ENCODE results near the gene MEIS2. TPM values are rescaled to one million over a fixed set of nuclear protein-coding genes. Genes with fewer than 3 reads are reported as not detected.

MEIS2 gene
- total and polyA plus RNA-seq, 2 experiments from 2014 or later = 0.27 TPM; not detected in 1

DNA sequence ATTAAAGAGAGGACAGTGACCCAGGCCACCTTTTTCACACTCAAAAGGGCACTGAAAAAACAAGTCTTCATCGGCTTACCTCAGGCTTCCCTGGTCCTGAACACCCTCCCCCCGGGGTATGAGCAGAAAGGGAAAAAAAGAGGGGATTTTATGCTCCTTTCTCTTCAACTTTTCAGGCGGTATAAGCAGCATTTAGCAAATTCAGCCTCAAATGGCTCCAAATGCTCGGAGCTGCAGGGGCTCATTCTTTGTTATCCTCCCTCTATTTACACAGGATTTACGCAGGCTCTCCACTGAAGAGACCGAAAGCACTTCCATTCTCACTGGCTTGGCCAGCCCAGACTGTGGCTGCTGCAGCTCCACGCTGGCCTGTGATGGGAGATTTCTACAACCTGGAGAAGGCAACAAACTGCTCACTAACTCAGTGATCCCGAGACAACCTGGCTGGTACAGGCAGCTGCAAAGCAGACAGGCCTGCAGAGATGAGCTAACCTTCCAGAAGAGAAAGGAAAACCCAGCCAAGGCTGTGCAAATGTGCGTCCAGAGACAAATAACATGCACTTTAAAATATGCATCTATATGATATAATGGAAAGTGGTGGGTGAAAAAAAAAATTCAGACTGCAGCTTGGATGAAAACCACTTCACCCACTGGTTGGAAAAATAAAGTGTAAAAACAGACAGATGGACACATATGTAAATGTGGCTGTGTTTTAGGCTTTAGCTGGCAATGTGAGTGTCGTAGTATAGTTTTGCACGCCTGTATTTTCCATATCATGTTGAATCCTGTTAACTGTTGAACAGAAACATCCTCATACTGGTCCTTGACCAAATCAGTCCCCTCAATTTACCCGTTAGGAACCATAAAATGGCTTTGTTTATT is 54.2 kb downstream of the MEIS2 start:
- no peaks in the 10 kb centered on the region for H3K27me3 ChIP-seq (ENCODE audit: insufficient read depth)
- H2AFZ ChIP-seq = peak overlapping the region; percentile 70
- Mint-ChIP-seq H3K4me3 (peak overlapping the region; percentile 70), H3K36me3 (ENCODE audit: low read depth) (no peaks in the 10 kb centered on the region), H3K27me3 (ENCODE audit: insufficient read depth, low read depth, poor library complexity) (peaks cover 7% of the 10 kb centered on the region), H3K9me3 (no peaks in the 10 kb centered on the region), H3K27ac (peak overlapping the region; percentile 97), H3K4me1 (peaks cover 37% of the 10 kb centered on the region)
- ATAC-seq = peak; percentile 96
- peaks cover 5% of the 10 kb centered on the region; the same call in 1 of the 2 replicates for H3F3A ChIP-seq (replicated peaks; ENCODE audit: low read depth)
- H3K36me3 ChIP-seq (ENCODE audit: insufficient read depth) = no peaks in the 10 kb centered on the region
- TF ChIP-seq ZNF331 (CRISPR knock-in tag; IDR thresholded peaks at IDR 0.05; ENCODE audit: low read depth) = no peak
- no peak for TF ChIP-seq EZH2 (IDR thresholded peaks at IDR 0.05; ENCODE audit: low read depth, unreplicated experiment)
- TF ChIP-seq, protein P1, sequence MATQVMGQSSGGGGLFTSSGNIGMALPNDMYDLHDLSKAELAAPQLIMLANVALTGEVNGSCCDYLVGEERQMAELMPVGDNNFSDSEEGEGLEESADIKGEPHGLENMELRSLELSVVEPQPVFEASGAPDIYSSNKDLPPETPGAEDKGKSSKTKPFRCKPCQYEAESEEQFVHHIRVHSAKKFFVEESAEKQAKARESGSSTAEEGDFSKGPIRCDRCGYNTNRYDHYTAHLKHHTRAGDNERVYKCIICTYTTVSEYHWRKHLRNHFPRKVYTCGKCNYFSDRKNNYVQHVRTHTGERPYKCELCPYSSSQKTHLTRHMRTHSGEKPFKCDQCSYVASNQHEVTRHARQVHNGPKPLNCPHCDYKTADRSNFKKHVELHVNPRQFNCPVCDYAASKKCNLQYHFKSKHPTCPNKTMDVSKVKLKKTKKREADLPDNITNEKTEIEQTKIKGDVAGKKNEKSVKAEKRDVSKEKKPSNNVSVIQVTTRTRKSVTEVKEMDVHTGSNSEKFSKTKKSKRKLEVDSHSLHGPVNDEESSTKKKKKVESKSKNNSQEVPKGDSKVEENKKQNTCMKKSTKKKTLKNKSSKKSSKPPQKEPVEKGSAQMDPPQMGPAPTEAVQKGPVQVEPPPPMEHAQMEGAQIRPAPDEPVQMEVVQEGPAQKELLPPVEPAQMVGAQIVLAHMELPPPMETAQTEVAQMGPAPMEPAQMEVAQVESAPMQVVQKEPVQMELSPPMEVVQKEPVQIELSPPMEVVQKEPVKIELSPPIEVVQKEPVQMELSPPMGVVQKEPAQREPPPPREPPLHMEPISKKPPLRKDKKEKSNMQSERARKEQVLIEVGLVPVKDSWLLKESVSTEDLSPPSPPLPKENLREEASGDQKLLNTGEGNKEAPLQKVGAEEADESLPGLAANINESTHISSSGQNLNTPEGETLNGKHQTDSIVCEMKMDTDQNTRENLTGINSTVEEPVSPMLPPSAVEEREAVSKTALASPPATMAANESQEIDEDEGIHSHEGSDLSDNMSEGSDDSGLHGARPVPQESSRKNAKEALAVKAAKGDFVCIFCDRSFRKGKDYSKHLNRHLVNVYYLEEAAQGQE (IDR thresholded peaks at IDR 0.05; ENCODE audit: unreplicated experiment) = no peak
- no peak for TF ChIP-seq EZH2phosphoT487 (IDR thresholded peaks at IDR 0.05; ENCODE audit: unreplicated experiment)
- H3K9me2 ChIP-seq (ENCODE audit: insufficient read depth) = no peaks in the 10 kb centered on the region
- H3K4me3 ChIP-seq = peak overlapping the region; percentile 50
- DNase-seq (ENCODE audit: low spot score) = peak; percentile 72
- no peaks in the 10 kb centered on the region for H3K79me2 ChIP-seq (replicated peaks; ENCODE audit: insufficient read depth)
- peak overlapping the region; percentile 83 for H3K27ac ChIP-seq (ENCODE audit: low read depth)
- H4K20me1 ChIP-seq (replicated peaks; ENCODE audit: insufficient read depth) = no peaks in the 10 kb centered on the region
- peaks cover 28% of the 10 kb centered on the region for H3K4me1 ChIP-seq (ENCODE audit: insufficient read depth)
- peak overlapping the region; percentile 80 for H3K4me2 ChIP-seq

DNA sequence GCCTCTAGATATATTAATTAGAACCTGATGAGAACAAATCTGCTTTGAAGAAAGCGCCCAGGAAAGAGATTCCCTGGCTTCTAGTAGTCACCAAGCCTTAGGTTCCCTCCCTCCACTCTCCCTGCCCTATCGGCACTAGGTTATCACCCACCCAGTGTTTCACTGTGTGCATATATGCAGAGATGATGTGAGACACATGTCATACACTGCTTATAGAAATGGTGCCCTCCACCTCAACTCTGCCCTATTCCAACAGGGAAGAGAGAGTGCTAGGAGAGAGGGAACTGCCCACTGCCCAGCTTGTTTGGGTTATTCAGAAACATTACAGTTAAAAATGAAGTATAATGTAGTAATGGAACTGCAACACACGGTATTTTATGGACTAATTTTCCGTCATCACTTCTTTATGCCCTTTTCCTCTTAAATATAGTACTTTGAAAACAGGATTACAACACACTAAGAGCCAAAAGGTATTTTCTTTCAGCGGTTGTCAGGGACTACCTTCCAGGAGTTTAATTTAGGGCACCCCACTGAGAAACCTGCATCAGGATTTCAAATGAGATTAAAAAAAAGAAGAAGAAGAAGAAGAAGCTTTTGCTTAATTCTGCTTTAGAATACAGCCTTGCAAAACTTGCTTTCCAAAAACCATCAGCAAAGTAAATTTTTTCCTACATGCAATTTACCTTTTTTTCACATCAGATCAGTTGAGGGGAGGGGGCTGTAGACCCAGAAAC is 55.3 kb downstream of the MEIS2 start:
- H3K9me2 ChIP-seq (ENCODE audit: insufficient read depth) = no peaks in the 10 kb centered on the region
- Mint-ChIP-seq H3K4me1 (peaks cover 37% of the 10 kb centered on the region), H3K9me3 (no peaks in the 10 kb centered on the region), H3K36me3 (ENCODE audit: low read depth) (no peaks in the 10 kb centered on the region), H3K27ac (peak overlapping the region; percentile 97), H3K27me3 (ENCODE audit: insufficient read depth, low read depth, poor library complexity) (peaks cover 7% of the 10 kb centered on the region), H3K4me3 (peak overlapping the region; percentile 70)
- peaks cover 5% of the 10 kb centered on the region; the same call in 1 of the 2 replicates for H3F3A ChIP-seq (replicated peaks; ENCODE audit: low read depth)
- H3K27ac ChIP-seq (ENCODE audit: low read depth) = peak overlapping the region; percentile 83; the same call in 1 of the 2 replicates
- H2AFZ ChIP-seq = peak overlapping the region; percentile 70
- ATAC-seq (peak; percentile 11), DNase-seq (ENCODE audit: low spot score) (peak; percentile 48)
- H4K20me1 ChIP-seq (replicated peaks; ENCODE audit: insufficient read depth) = no peaks in the 10 kb centered on the region
- no peaks in the 10 kb centered on the region for H3K79me2 ChIP-seq (replicated peaks; ENCODE audit: insufficient read depth)
- H3K4me2 ChIP-seq = peak overlapping the region; percentile 80
- H3K4me1 ChIP-seq (ENCODE audit: insufficient read depth) = peaks cover 28% of the 10 kb centered on the region
- H3K27me3 ChIP-seq (ENCODE audit: insufficient read depth) = no peaks in the 10 kb centered on the region
- H3K4me3 ChIP-seq = peak overlapping the region; percentile 50
- no peaks in the 10 kb centered on the region for H3K36me3 ChIP-seq (ENCODE audit: insufficient read depth)
- TF ChIP-seq, protein P2, sequence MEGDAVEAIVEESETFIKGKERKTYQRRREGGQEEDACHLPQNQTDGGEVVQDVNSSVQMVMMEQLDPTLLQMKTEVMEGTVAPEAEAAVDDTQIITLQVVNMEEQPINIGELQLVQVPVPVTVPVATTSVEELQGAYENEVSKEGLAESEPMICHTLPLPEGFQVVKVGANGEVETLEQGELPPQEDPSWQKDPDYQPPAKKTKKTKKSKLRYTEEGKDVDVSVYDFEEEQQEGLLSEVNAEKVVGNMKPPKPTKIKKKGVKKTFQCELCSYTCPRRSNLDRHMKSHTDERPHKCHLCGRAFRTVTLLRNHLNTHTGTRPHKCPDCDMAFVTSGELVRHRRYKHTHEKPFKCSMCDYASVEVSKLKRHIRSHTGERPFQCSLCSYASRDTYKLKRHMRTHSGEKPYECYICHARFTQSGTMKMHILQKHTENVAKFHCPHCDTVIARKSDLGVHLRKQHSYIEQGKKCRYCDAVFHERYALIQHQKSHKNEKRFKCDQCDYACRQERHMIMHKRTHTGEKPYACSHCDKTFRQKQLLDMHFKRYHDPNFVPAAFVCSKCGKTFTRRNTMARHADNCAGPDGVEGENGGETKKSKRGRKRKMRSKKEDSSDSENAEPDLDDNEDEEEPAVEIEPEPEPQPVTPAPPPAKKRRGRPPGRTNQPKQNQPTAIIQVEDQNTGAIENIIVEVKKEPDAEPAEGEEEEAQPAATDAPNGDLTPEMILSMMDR (conservative IDR thresholded peaks at IDR 0.05; ENCODE audit: low read depth in 2 of 2) = no peak
- TF ChIP-seq, protein P3, sequence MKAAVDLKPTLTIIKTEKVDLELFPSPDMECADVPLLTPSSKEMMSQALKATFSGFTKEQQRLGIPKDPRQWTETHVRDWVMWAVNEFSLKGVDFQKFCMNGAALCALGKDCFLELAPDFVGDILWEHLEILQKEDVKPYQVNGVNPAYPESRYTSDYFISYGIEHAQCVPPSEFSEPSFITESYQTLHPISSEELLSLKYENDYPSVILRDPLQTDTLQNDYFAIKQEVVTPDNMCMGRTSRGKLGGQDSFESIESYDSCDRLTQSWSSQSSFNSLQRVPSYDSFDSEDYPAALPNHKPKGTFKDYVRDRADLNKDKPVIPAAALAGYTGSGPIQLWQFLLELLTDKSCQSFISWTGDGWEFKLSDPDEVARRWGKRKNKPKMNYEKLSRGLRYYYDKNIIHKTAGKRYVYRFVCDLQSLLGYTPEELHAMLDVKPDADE (IDR thresholded peaks at IDR 0.05) = no peak
- TF ChIP-seq EZH2phosphoT487 (IDR thresholded peaks at IDR 0.05; ENCODE audit: unreplicated experiment) (no peak), ZNF114 (CRISPR knock-in tag; IDR thresholded peaks at IDR 0.05) (no peak), ZNF331 (CRISPR knock-in tag; IDR thresholded peaks at IDR 0.05; ENCODE audit: low read depth) (no peak), STAT1 (IDR thresholded peaks at IDR 0.05; ENCODE audit: unreplicated experiment) (no peak), EZH2 (IDR thresholded peaks at IDR 0.05; ENCODE audit: low read depth, unreplicated experiment) (no peak), CREB1 (CRISPR knock-in tag; IDR thresholded peaks at IDR 0.05; ENCODE audit: low read depth) (no peak), NANOG (IDR thresholded peaks at IDR 0.05; ENCODE audit: borderline replicate concordance) (no peak), JUNB (IDR thresholded peaks at IDR 0.05; ENCODE audit: unreplicated experiment) (no peak)
- TF ChIP-seq, protein P1 (IDR thresholded peaks at IDR 0.05; ENCODE audit: unreplicated experiment) = no peak
